HG03378 (cell line): ENCODE data around the gene GOLGA8J.
"Not testable (repeated sequence)": the region's sequence is repeated elsewhere in the genome, so short reads cannot be mapped to it uniquely, and the experiment has no call there.

Experiments
- ATAC-seq: cut with Tn5 transposase; IDR thresholded peaks from one replicate; pipeline ENCODE4 v1.9.1; 2021; ENCODE audit warnings: mild to moderate bottlenecking, moderate library complexity; ENCODE audit not compliant: unreplicated experiment

The GOLGA8J gene

DNA sequence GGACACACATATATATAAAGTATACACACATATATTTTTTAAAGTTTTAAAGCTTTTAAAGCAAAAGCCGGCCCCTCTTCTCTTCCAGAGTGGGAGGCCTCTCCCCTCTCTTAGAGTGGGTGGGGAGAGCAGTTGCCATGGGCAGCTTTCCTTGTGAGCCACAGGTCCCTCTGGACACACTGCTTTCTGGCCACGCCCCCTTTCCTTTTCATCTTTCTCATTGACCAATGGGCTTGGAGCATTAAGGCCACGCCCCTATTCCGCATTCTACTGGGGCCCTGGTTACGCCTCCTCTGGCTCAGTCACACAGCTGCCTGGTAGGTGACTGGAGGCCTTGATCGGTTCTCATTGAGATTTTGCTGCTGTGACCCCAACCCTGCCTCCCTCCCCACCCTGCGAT, at the start of gene GOLGA8J:
Gene GOLGA8J (plus strand): TSS at position 301 of the 400 bp plus-strand sequence. CDS start 98 bp downstream, at position 399.
- ATAC-seq, result not testable (repeated sequence)

GRCh38 chr15:30033211-30033610, 49.5 kb upstream of the GOLGA8J start:
- no peak for ATAC-seq

GRCh38 chr15:30033763-30034162, 49.0 kb upstream of the GOLGA8J start:
- no peak for ATAC-seq

DNA sequence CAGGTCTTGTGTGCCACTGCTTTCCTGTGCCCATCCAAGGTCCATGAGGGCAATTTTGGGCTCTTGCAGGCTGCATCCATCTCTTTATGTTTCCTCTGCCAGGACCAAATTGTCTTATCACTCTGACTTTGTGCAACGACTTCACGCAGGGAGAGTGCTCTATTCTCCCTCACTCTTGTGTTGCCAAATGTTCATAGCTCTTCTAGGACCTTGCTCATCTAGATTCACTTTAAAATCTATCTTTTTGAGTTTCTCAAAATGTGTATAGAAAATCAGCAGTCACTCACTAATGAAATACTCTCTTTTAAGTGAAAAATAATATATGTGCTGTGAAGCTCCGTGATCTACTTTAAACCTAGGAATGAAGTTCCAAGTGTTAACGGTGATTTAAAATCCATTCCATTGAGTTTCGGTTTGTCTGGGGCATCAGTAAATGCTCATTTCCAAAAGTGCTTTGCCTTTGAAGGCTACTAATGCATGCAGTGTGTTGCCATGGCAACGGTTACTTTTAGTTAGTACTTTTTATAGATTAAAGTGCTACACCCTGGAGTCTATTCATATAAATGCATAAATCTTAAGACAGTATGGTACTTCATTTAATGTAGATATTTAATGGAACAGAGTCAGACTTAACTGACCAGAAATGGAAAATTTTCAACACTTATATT, 46.6 kb upstream of the GOLGA8J start:
- ATAC-seq, result no peak

GRCh38 chr15:30038667-30039523, 43.9 kb upstream of the GOLGA8J start:
- ATAC-seq, result no peak

- ATAC-seq, result no peak
Observed at GRCh38 chr15:30041868-30042267, 40.9 kb upstream of the GOLGA8J start.

GRCh38 chr15:30042556-30042955, 40.2 kb upstream of the GOLGA8J start:
- no peak for ATAC-seq

GRCh38 chr15:30043211-30043655, 39.5 kb upstream of the GOLGA8J start:
- no peak for ATAC-seq

DNA sequence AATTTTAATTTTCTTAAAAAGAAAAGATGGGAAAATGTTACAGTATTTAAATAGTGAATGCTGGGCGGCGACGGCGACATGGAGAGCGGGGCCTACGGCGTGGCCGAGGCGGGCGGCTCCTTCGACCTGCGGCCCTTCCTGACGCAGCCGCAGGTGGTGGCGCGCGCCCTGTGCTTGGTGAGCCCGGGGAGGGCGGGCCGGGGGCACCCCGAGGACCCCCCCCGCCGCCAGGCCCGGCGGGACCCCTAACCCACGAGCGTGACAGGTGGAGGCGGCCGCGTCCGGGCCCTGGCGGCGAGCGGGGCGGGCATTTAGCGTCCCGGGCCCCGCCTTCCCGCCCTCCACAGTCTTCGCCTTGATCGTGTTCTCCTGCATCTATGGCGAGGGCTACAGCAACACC, 38.4 kb upstream of the GOLGA8J start:
- ATAC-seq, result no peak

GRCh38 chr15:30044826-30045225, 37.9 kb upstream of the GOLGA8J start:
- not testable (repeated sequence) for ATAC-seq

GRCh38 chr15:30045248-30046041, 37.3 kb upstream of the GOLGA8J start:
- not testable (repeated sequence) for ATAC-seq

- no peak for ATAC-seq
Observed at GRCh38 chr15:30046430-30046829, 36.3 kb upstream of the GOLGA8J start.

GRCh38 chr15:30055604-30056003, 27.2 kb upstream of the GOLGA8J start:
- no peak for ATAC-seq

DNA sequence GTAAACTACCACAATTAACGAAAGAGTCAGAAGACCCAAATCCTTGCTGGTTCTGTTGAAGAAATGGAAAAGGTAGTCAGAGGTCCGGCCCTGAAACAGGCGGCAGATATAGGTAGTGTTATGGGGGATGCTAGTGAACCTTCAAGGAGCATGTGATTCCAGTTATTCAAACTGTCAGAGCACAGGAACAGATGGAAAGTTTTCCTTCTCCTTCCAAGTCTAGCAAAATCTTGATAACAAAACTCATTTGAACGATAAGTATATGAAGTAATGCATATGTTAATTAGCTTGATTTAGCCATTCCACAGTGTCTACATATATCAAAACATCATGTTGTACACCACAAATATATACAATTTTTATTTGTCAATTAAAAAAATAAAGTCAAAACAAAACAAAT, 26.6 kb upstream of the GOLGA8J start:
- no peak for ATAC-seq

GRCh38 chr15:30059771-30060170, 23.0 kb upstream of the GOLGA8J start:
- ATAC-seq, result no peak

GRCh38 chr15:30062881-30063280, 19.9 kb upstream of the GOLGA8J start:
- no peak for ATAC-seq

GRCh38 chr15:30063835-30064546, 18.8 kb upstream of the GOLGA8J start:
- no peak for ATAC-seq

- ATAC-seq, result no peak
Observed at GRCh38 chr15:30065025-30065801, 17.5 kb upstream of the GOLGA8J start.

GRCh38 chr15:30068326-30068725, 14.4 kb upstream of the GOLGA8J start:
- no peak for ATAC-seq

DNA sequence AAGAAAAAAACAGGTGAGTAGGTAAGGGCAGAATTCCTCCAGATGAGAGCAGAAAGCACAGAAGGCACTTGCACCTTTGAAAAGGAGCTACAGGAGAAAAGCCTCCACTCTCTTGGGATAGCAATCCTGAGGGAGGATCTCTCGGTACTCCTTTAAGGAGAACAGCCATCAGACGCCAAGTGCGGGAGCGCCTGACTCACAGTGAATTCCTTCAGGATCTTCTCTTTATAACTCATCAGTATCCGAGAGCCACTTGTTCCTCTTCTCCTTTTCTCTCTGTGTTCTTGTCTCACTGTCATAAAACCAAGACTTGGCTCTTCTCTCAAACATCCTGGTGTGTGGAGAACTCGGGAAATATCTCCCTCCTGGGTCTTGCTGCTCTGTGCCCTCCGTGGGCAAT, 10.1 kb upstream of the GOLGA8J start:
- no peak for ATAC-seq
